GM19455 (cell line): ENCODE data around the gene ADARB1.

Experiments used
- ATAC-seq: cut with Tn5 transposase; IDR thresholded peaks from one replicate; pipeline ENCODE4 v1.9.1; 2021; ENCODE audit not compliant: unreplicated experiment

ADARB1 gene

GRCh38 chr21:45039317-45040156 is 34.8 kb upstream of the ADARB1 start:
- no peak for ATAC-seq

- no peak for ATAC-seq
These were observed 34.1 kb upstream of the ADARB1 start for GRCh38 chr21:45040157-45040711.

GRCh38 chr21:45040739-45041138 is 33.6 kb upstream of the ADARB1 start:
- no peak for ATAC-seq

- ATAC-seq = no peak
These were observed 33.0 kb upstream of the ADARB1 start for GRCh38 chr21:45041351-45041805.

GRCh38 chr21:45041984-45042663 is 32.3 kb upstream of the ADARB1 start:
- ATAC-seq = no peak

GRCh38 chr21:45042664-45043161 is 31.7 kb upstream of the ADARB1 start:
- ATAC-seq = no peak

- no peak for ATAC-seq
These were observed 30.8 kb upstream of the ADARB1 start for GRCh38 chr21:45043541-45044020.

GRCh38 chr21:45045481-45045880 is 28.9 kb upstream of the ADARB1 start:
- no peak for ATAC-seq

- no peak for ATAC-seq
These were observed 27.1 kb upstream of the ADARB1 start for GRCh38 chr21:45047257-45047656.

- ATAC-seq = no peak
These were observed 26.2 kb upstream of the ADARB1 start for GRCh38 chr21:45048026-45048698.

- no peak for ATAC-seq
These were observed 25.4 kb upstream of the ADARB1 start for GRCh38 chr21:45048968-45049367.

GRCh38 chr21:45049714-45050344 is 24.6 kb upstream of the ADARB1 start:
- no peak for ATAC-seq

- ATAC-seq = no peak
These were observed 24.0 kb upstream of the ADARB1 start for GRCh38 chr21:45050345-45050796.

- ATAC-seq = no peak
These were observed 23.4 kb upstream of the ADARB1 start for GRCh38 chr21:45050797-45051489.

GRCh38 chr21:45051580-45052434 is 22.6 kb upstream of the ADARB1 start:
- ATAC-seq = no peak

- ATAC-seq = no peak
These were observed 21.4 kb upstream of the ADARB1 start for GRCh38 chr21:45052960-45053359.

GRCh38 chr21:45053561-45054226 is 20.7 kb upstream of the ADARB1 start:
- no peak for ATAC-seq

- ATAC-seq = no peak
These were observed 20.0 kb upstream of the ADARB1 start for GRCh38 chr21:45054227-45054926.
